ENCODE measurements around the gene SPTBN1.

Gene SPTBN1

GRCh38 chr2:54550547-54550946 lies 94.4 kb downstream of the SPTBN1 start:
- TF ChIP-seq, protein P1, sequence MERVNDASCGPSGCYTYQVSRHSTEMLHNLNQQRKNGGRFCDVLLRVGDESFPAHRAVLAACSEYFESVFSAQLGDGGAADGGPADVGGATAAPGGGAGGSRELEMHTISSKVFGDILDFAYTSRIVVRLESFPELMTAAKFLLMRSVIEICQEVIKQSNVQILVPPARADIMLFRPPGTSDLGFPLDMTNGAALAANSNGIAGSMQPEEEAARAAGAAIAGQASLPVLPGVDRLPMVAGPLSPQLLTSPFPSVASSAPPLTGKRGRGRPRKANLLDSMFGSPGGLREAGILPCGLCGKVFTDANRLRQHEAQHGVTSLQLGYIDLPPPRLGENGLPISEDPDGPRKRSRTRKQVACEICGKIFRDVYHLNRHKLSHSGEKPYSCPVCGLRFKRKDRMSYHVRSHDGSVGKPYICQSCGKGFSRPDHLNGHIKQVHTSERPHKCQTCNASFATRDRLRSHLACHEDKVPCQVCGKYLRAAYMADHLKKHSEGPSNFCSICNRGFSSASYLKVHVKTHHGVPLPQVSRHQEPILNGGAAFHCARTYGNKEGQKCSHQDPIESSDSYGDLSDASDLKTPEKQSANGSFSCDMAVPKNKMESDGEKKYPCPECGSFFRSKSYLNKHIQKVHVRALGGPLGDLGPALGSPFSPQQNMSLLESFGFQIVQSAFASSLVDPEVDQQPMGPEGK (CRISPR knock-in tag; IDR thresholded peaks at IDR 0.05; ENCODE audit: borderline replicate concordance): no peak
- TF ChIP-seq ZFP3 (CRISPR knock-in tag; IDR thresholded peaks at IDR 0.05) (no peak), ZFP30 (CRISPR knock-in tag; IDR thresholded peaks at IDR 0.05) (no peak), ZC3H10 (CRISPR knock-in tag; IDR thresholded peaks at IDR 0.05) (no peak), ZNF565 (CRISPR knock-in tag; conservative IDR thresholded peaks at IDR 0.05; ENCODE audit: low read depth) (no peak), CSDC2 (CRISPR knock-in tag; IDR thresholded peaks at IDR 0.05) (no peak), PPARA (CRISPR knock-in tag; IDR thresholded peaks at IDR 0.05; ENCODE audit: borderline replicate concordance) (no peak), GLIS3 (CRISPR knock-in tag; IDR thresholded peaks at IDR 0.05) (no peak), BACH2 (CRISPR knock-in tag; IDR thresholded peaks at IDR 0.05; ENCODE audit: borderline replicate concordance) (no peak), ARNTL (CRISPR knock-in tag; IDR thresholded peaks at IDR 0.05; ENCODE audit: borderline replicate concordance, low read depth) (no peak)
- TF ChIP-seq, protein P2, sequence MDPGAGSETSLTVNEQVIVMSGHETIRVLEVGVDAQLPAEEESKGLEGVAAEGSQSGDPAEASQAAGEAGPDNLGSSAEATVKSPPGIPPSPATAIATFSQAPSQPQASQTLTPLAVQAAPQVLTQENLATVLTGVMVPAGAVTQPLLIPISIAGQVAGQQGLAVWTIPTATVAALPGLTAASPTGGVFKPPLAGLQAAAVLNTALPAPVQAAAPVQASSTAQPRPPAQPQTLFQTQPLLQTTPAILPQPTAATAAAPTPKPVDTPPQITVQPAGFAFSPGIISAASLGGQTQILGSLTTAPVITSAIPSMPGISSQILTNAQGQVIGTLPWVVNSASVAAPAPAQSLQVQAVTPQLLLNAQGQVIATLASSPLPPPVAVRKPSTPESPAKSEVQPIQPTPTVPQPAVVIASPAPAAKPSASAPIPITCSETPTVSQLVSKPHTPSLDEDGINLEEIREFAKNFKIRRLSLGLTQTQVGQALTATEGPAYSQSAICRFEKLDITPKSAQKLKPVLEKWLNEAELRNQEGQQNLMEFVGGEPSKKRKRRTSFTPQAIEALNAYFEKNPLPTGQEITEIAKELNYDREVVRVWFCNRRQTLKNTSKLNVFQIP (CRISPR knock-in tag; IDR thresholded peaks at IDR 0.05; ENCODE audit: borderline replicate concordance, low read depth): no peak
- ATAC-seq: no peak

DNA sequence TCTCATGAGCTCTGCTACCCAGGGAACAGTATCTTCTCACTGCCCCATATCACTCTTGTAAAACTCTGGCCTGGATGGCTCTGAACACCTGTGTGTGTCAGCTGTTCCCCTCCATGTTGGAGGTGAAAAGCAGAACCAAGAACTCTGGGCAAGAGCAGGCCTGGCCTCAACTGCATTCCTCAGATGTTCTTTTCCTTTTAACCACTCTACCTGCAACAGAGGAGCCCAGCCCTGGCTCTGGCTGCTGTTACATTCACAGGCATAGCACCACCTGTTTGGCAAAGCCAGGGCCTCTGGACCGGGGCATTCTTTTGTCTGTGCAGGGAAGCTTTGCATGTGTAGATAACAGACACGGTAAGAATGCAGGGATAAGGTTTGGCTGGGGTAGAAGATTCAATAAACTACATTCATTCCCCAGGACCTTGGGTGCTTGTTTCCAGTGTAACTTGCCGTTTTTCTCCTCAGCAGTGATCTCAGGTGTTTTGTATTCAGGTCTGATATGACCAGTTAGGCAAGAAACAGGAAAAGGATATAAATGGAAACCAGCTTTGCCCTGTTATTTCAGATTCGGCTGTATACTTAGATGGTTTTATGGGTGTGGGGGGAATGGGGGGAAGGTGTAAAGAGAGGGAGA lies 95.1 kb downstream of the SPTBN1 start:
- no peak for ATAC-seq
- TF ChIP-seq ZC3H10 (CRISPR knock-in tag; IDR thresholded peaks at IDR 0.05): no peak
- TF ChIP-seq ZNF70 (CRISPR knock-in tag; IDR thresholded peaks at IDR 0.05): no peak
- TF ChIP-seq TOX (CRISPR knock-in tag; IDR thresholded peaks at IDR 0.05; ENCODE audit: borderline replicate concordance): no peak
- no peak for TF ChIP-seq SNAI2 (CRISPR knock-in tag; IDR thresholded peaks at IDR 0.05)
- no peak for TF ChIP-seq ZFP30 (CRISPR knock-in tag; IDR thresholded peaks at IDR 0.05)
- TF ChIP-seq ARNTL (CRISPR knock-in tag; IDR thresholded peaks at IDR 0.05; ENCODE audit: borderline replicate concordance, low read depth): no peak
- no peak for TF ChIP-seq CSRNP3 (CRISPR knock-in tag; IDR thresholded peaks at IDR 0.05)
- no peak for TF ChIP-seq PPARA (CRISPR knock-in tag; IDR thresholded peaks at IDR 0.05; ENCODE audit: borderline replicate concordance)
- TF ChIP-seq TCF4 (CRISPR knock-in tag; IDR thresholded peaks at IDR 0.05; ENCODE audit: borderline replicate concordance): no peak
- TF ChIP-seq BACH2 (CRISPR knock-in tag; IDR thresholded peaks at IDR 0.05; ENCODE audit: borderline replicate concordance): no peak
- no peak for TF ChIP-seq ZNF565 (CRISPR knock-in tag; conservative IDR thresholded peaks at IDR 0.05; ENCODE audit: low read depth)
- TF ChIP-seq, protein P2 (CRISPR knock-in tag; IDR thresholded peaks at IDR 0.05; ENCODE audit: borderline replicate concordance, low read depth): no peak
- no peak for TF ChIP-seq ESRRG (CRISPR knock-in tag; IDR thresholded peaks at IDR 0.05)
- no peak for TF ChIP-seq ZNF8 (CRISPR knock-in tag; IDR thresholded peaks at IDR 0.05)
- no peak for TF ChIP-seq CSDC2 (CRISPR knock-in tag; IDR thresholded peaks at IDR 0.05)
- no peak for TF ChIP-seq OSR1 (CRISPR knock-in tag; IDR thresholded peaks at IDR 0.05)
- no peak for TF ChIP-seq ISL1 (CRISPR knock-in tag; IDR thresholded peaks at IDR 0.05)
- TF ChIP-seq TSHZ2 (CRISPR knock-in tag; IDR thresholded peaks at IDR 0.05): no peak
- TF ChIP-seq GLIS3 (CRISPR knock-in tag; IDR thresholded peaks at IDR 0.05): no peak
